Measurements from ENCODE around the gene OR5AN1. TPM values are rescaled to one million over a fixed set of nuclear protein-coding genes. Genes with fewer than 3 reads are reported as not detected.

Gene OR5AN1
- total RNA-seq, 1 experiment from 2014 or later: not detected

Other genes with a start within 250 kb of the OR5AN1 start
- 62.6 and 66.0 TPM in 2 replicates for gene FAM111A, start 216.0 kb upstream of the OR5AN1 start, total RNA-seq (2014; rRNA removed; shearing (Covaris generic))
- not detected in 2 replicates for gene DTX4, start 186.8 kb upstream of the OR5AN1 start, total RNA-seq (2014; rRNA removed; shearing (Covaris generic))
- not detected in 2 replicates for gene MPEG1, start 146.0 kb upstream of the OR5AN1 start, total RNA-seq (2014; rRNA removed; shearing (Covaris generic))
- gene OR5A2, start 67.5 kb downstream of the OR5AN1 start, total RNA-seq (2014; rRNA removed; shearing (Covaris generic)): not detected in 2 replicates
- gene OR5A1, start 77.6 kb downstream of the OR5AN1 start, total RNA-seq (2014; rRNA removed; shearing (Covaris generic)): not detected in 2 replicates
- not detected in 2 replicates for gene OR4D6, start 98.1 kb downstream of the OR5AN1 start, total RNA-seq (2014; rRNA removed; shearing (Covaris generic))
- gene OR4D10, start 114.4 kb downstream of the OR5AN1 start, total RNA-seq (2014; rRNA removed; shearing (Covaris generic)): not detected in 2 replicates
- not detected in 2 replicates for gene OR4D11, start 144.7 kb downstream of the OR5AN1 start, total RNA-seq (2014; rRNA removed; shearing (Covaris generic))
- not detected in 2 replicates for gene OR4D9, start 152.6 kb downstream of the OR5AN1 start, total RNA-seq (2014; rRNA removed; shearing (Covaris generic))

Measured in Daoy (cell line).